Measurements from ENCODE around the gene HLA-DMA. TPM values are rescaled to one million over a fixed set of nuclear protein-coding genes. Genes with fewer than 3 reads are reported as not detected.

Gene HLA-DMA
- total and polyA plus RNA-seq, 9 of the 15 experiments (the other 6 are each of a cell fraction or from before 2014, with no cell fraction given): 0.13 to 0.83 (median 0.51) TPM

GRCh38 chr6:32968093-32968866 lies 15.4 kb upstream of the HLA-DMA start, which contains the start of gene BRD2 (continued):
- TF ChIP-seq ZBTB2 (IDR thresholded peaks at IDR 0.05) (peak; percentile 98), THRB (CRISPR knock-in tag; conservative IDR thresholded peaks at IDR 0.05) (peak; percentile 62; the same call in 1 of the 2 replicates), TRIM25 (IDR thresholded peaks at IDR 0.05; ENCODE audit: borderline replicate concordance) (0 out of 2 replicates have a peak, but pooled peaks have one; percentile 51), ZNF707 (CRISPR knock-in tag; conservative IDR thresholded peaks at IDR 0.05) (no peak), ZC3H8 (IDR thresholded peaks at IDR 0.05) (no peak), E2F3 (CRISPR knock-in tag; IDR thresholded peaks at IDR 0.05) (peak; percentile 96), BCL6 (CRISPR knock-in tag; IDR thresholded peaks at IDR 0.05) (no peak), NR2C2 (CRISPR knock-in tag; IDR thresholded peaks at IDR 0.05) (peak; percentile 70; the same call in 1 of the 2 replicates), NR2C2 (tag; IDR thresholded peaks at IDR 0.05) (no peak), XRCC3 (IDR thresholded peaks at IDR 0.05) (no peak), DLX4 (CRISPR knock-in tag; IDR thresholded peaks at IDR 0.05) (no peak), TFAP4 (CRISPR knock-in tag; IDR thresholded peaks at IDR 0.05; ENCODE audit: borderline replicate concordance) (peak; percentile 86), ZNF41 (CRISPR knock-in tag; conservative IDR thresholded peaks at IDR 0.05) (no peak), ZNF274 (IDR thresholded peaks at IDR 0.05; ENCODE audit: borderline replicate concordance, low read depth, low read length) (no peak), SRSF1 (IDR thresholded peaks at IDR 0.05; ENCODE audit: low read depth, low read length) (no peak), HDAC8 (tag; IDR thresholded peaks at IDR 0.05) (peak; percentile 86; the same call in 1 of the 2 replicates), TAF7 (tag; IDR thresholded peaks at IDR 0.05) (peak; percentile 66), ZNF584 (CRISPR knock-in tag; IDR thresholded peaks at IDR 0.05; ENCODE audit: low read depth) (no peak), BRD9 (IDR thresholded peaks at IDR 0.05; ENCODE audit: low read depth, partially characterized antibody) (no peak), CHD4 (IDR thresholded peaks at IDR 0.05; ENCODE audit: insufficient read depth, insufficient replicate concordance, low read depth, low read length, poor library complexity, severe bottlenecking) (no peak), ARHGAP35 (IDR thresholded peaks at IDR 0.05; ENCODE audit: partially characterized antibody) (no peak), MCM3 (IDR thresholded peaks at IDR 0.05) (no peak), STAG1 (CRISPR knock-in tag; IDR thresholded peaks at IDR 0.05; ENCODE audit: borderline replicate concordance) (no peak), ZNF408 (CRISPR knock-in tag; IDR thresholded peaks at IDR 0.05; ENCODE audit: low read depth) (no peak)

Measured in K562 (cell line).